K562 (cell line): ENCODE results near the gene CARD14. TPM values are rescaled to one million over a fixed set of nuclear protein-coding genes. Genes with fewer than 3 reads are reported as not detected.

Experiments used
- ATAC-seq: fragments of 200-7000 bp; cut with Tn5 transposase; 3 replicates; pipeline ENCODE4 v1.9.1; 2020; ENCODE audit warnings: moderate library complexity
- BruUV-seq: library from RNA; stranded (reverse); fragments of 400-500 nt; replicated peaks from 2 replicates; lab custom pipeline; 2021; lab: Mats Ljungman, UMichigan
- CTCF ChIA-PET: fragments of 300-600 bp; formaldehyde crosslinking; extraction: SDS; loops from one replicate; lab custom pipeline; 2021; ENCODE audit warnings: low intra/inter-chr PET ratio; lab: Yijun Ruan, JAX
- POLR2A ChIA-PET: fragments of 300-600, 350-650 bp; sonication (Branson Sonifier 250); formaldehyde crosslinking; extraction: SDS; loops from one replicate; lab custom pipeline; 2021; ENCODE audit warnings: antibody characterized with exemption, inconsistent platforms; lab: Yijun Ruan, JAX
- DNase-seq, 4 experiments: peaks; one replicate each; pipeline versions ENCODE4 v3.0.0 to v3.0.0-alpha.2; 2011 to 2018; ENCODE audit warnings: low spot score in 3 of 4, mixed read lengths in 3 of 4; ENCODE audit errors: extremely low read depth in 1 of 4
- FAIRE-seq: peaks from 2 replicates; lab custom pipeline; 2011; peaks lifted over from hg19 to GRCh38; lab: Jason Lieb, UNC
- H2AFZ ChIP-seq: 2 replicates; pipeline ENCODE4 v1.6.0; 2011; ENCODE audit warnings: low read depth, low read length, control low read depth, inconsistent platforms
- H3K27ac ChIP-seq: fragments of 200-600 bp; 3 replicates; pipeline ENCODE4 v1.8.0; 2011; ENCODE audit warnings: low read depth, mild to moderate bottlenecking, control low read depth, inconsistent platforms, low read length, moderate library complexity, mixed read lengths; ENCODE audit errors: extremely low read depth
- H3K27me3 ChIP-seq, 2 experiments: fragments of 300-600 bp in 1 of 2; 2 replicates in 1 of 2; 3 replicates in 1 of 2; pipeline versions ENCODE4 v1.6.0 to v1.8.0; 2011; ENCODE audit warnings: inconsistent platforms in 2 of 2, low read length in 2 of 2, mild to moderate bottlenecking in 1 of 2, mixed read lengths in 1 of 2, moderate library complexity in 1 of 2; ENCODE audit not compliant: control insufficient read depth in 2 of 2, insufficient read depth in 2 of 2
- H3K36me3 ChIP-seq: fragments of 300-600 bp; 3 replicates; pipeline ENCODE4 v1.8.0; 2011; ENCODE audit warnings: mild to moderate bottlenecking, low read length, inconsistent platforms; ENCODE audit not compliant: control insufficient read depth, insufficient read depth
- H3K4me1 ChIP-seq, 2 experiments: fragments of 200-600 bp in 1 of 2; replicated peaks in 1 of 2; 2 replicates in 1 of 2; 3 replicates in 1 of 2; pipeline versions ENCODE4 v1.5.1 to v1.8.0; 2011; ENCODE audit warnings: inconsistent platforms in 2 of 2, low read length in 2 of 2, mild to moderate bottlenecking in 1 of 2, mixed read lengths in 1 of 2, moderate library complexity in 1 of 2; ENCODE audit not compliant: control insufficient read depth in 2 of 2, insufficient read depth in 2 of 2
- H3K4me2 ChIP-seq: 2 replicates; pipeline ENCODE4 v1.6.1; 2011; ENCODE audit warnings: low read length, control low read depth, inconsistent platforms, mixed read lengths; ENCODE audit not compliant: insufficient read depth
- H3K4me3 ChIP-seq: fragments of 200-600 bp; sonication (generic), shearing (Covaris generic); 2 replicates; pipeline ENCODE4 v1.5.1; 2016; ENCODE audit warnings: control low read depth, inconsistent platforms
- H3K79me2 ChIP-seq: fragments of 200-600 bp; 3 replicates; pipeline ENCODE4 v1.8.0; 2011; ENCODE audit warnings: low read length, inconsistent platforms; ENCODE audit not compliant: control insufficient read depth, insufficient read depth
- H3K9ac ChIP-seq, 2 experiments: 2 replicates each; pipeline versions ENCODE4 v1.6.0 to v1.6.1; 2011; ENCODE audit warnings: low read depth in 2 of 2, low read length in 2 of 2, control low read depth in 1 of 2, inconsistent platforms in 1 of 2, mild to moderate bottlenecking in 1 of 2, mixed read lengths in 1 of 2; ENCODE audit not compliant: insufficient read depth in 1 of 2
- H3K9me1 ChIP-seq: one replicate; pipeline ENCODE4 v1.6.0; 2011; ENCODE audit warnings: inconsistent platforms, mild to moderate bottlenecking, low read length, moderate library complexity; ENCODE audit not compliant: control insufficient read depth, insufficient read depth
- H3K9me3 ChIP-seq: replicated peaks from 2 replicates; pipeline ENCODE4 v1.5.1; 2011; ENCODE audit warnings: low read depth, low read length, inconsistent platforms; ENCODE audit not compliant: control insufficient read depth, insufficient read depth
- H4K20me1 ChIP-seq: replicated peaks from 2 replicates; pipeline ENCODE4 v1.6.1; 2011; ENCODE audit warnings: low read length, inconsistent platforms, mixed read lengths; ENCODE audit not compliant: control insufficient read depth, insufficient read depth
- ARID4B ChIP-seq: sonication (generic); formaldehyde crosslinking; IDR thresholded peaks from 2 replicates; pipeline ENCODE4 v1.8.0; 2022; ENCODE audit warnings: mild to moderate bottlenecking, missing genetic modification reagents
- FOSL1 ChIP-seq: fragments of 200-800 bp; sonication (Bioruptor generic); conservative IDR thresholded peaks from 2 replicates; pipeline ENCODE4 v1.6.1; 2016; ENCODE audit warnings: missing genetic modification characterization, missing compliant biosample characterization
- PHF20 ChIP-seq: fragments of 450-650 bp; IDR thresholded peaks from 2 replicates; pipeline ENCODE4 v1.6.1; 2018; ENCODE audit not compliant: partially characterized antibody
- RBFOX2 ChIP-seq: fragments of 200-400 bp; formaldehyde crosslinking; IDR thresholded peaks from 2 replicates; pipeline ENCODE4 v1.6.1; 2017; ENCODE audit warnings: low read depth, mild to moderate bottlenecking, low read length, moderate library complexity
- RBM34 ChIP-seq: fragments of 200-400 bp; formaldehyde crosslinking; IDR thresholded peaks from 2 replicates; pipeline ENCODE4 v1.6.1; 2018; ENCODE audit warnings: low read length, borderline replicate concordance; ENCODE audit not compliant: insufficient read depth
- SIN3A ChIP-seq, 2 experiments: fragments of 150-350 bp in 1 of 2; IDR thresholded peaks; 2 replicates each; pipeline ENCODE4 v1.6.1; 2011 to 2016; ENCODE audit warnings: borderline replicate concordance in 2 of 2, low read depth in 2 of 2, low read length in 2 of 2, mild to moderate bottlenecking in 2 of 2, moderate library complexity in 2 of 2; ENCODE audit not compliant: control insufficient read depth in 1 of 2
- TEAD1 ChIP-seq, 2 experiments: fragments of 450-650 bp in 1 of 2; sonication (generic) in 1 of 2; formaldehyde crosslinking; IDR thresholded peaks; 2 replicates each; pipeline versions ENCODE4 v1.4.0 to v1.8.0; 2020 to 2022; ENCODE audit warnings: mild to moderate bottlenecking in 2 of 2, missing genetic modification reagents in 1 of 2
- WGBS: fragments of 100-300 bp; shearing (Covaris generic); methylation state at CpG from one replicate; pipeline ENCODE4 v1.1.6; 2016; ENCODE audit warnings: low coverage, mixed read lengths; ENCODE audit not compliant: insufficient coverage; ENCODE audit errors: missing lambda C conversion rate; 5-methylcytosine and 5-hydroxymethylcytosine counted together
- in situ Hi-C: fragments of 300-500 bp; cut with MboI; formaldehyde crosslinking; loops from 4 replicates; pipeline ENCODE4 v1.15.0; 2018; ENCODE audit warnings: inconsistent platforms, mixed read lengths
- intact Hi-C: fragments of 100-400 bp; cut with micrococcal nuclease; formaldehyde crosslinking; loops from 2 replicates; pipeline ENCODE4 v1.14.2; 2022
- polyA plus RNA-seq, 8 experiments: library from polyadenylated mRNA; depleted of rRNA in 4 of 8; stranded (reverse) in 5 of 8; unstranded in 3 of 8; fragments of >200 nt; fragmentation: Nextera tagmentation in 2 of 8; fragmentation: Illumina TruSeq in 1 of 8; extraction: Ambion mirVana in 2 of 8; extraction: Trizol in 1 of 8; gene quantifications; 2 replicates each; pipeline versions ENCODE4 v1.2.1 to v1.2.3, GENCODE V29; 2011 to 2014; ENCODE audit warnings: inconsistent platforms in 1 of 8, missing spikeins in 1 of 8
- total RNA-seq, 7 experiments: library from RNA; depleted of rRNA in 6 of 7; stranded (reverse); fragments of >200 nt in 6 of 7; fragmentation: Illumina TruSeq in 2 of 7; extraction: Trizol in 2 of 7; gene quantifications; 2 replicates each; pipeline versions ENCODE4 v1.2.1 to v1.2.3, GENCODE V29; 2011 to 2021; ENCODE audit warnings: low replicate concordance in 1 of 7

The CARD14 gene
- total and polyA plus RNA-seq, 9 of the 15 experiments (the other 6 are each of a cell fraction or from before 2014, with no cell fraction given), result not detected

GRCh38 chr17:80145076-80146075, 24.5 kb upstream of the CARD14 start (continued):
- TF ChIP-seq TEAD1 (CRISPR knock-in tag; IDR thresholded peaks at IDR 0.05) (no peak), RBFOX2 (peak; percentile 54; the same call in 1 of the 2 replicates)

GRCh38 chr17:80146121-80147034, 23.5 kb upstream of the CARD14 start:
- no peaks in the 10 kb centered on the region for H3K9me3 ChIP-seq
- H3K9ac ChIP-seq, result peak overlapping the region; percentile 90 to 99
- H3K9me1 ChIP-seq, result no peaks in the 10 kb centered on the region
- CTCF ChIA-PET, result interaction anchor here (0.6 kb wide), 1 partner anchor 281 kb away, joined by 3 read pairs; no protein-coding TSS in a partner anchor
- POLR2A ChIA-PET, result interaction anchor here (0.6 to 5.6 kb wide), 16 partner anchors 8 to 1616 kb away, joined by 3 to 38 read pairs (median 4); partner anchors contain the start of gene GAA
- FAIRE-seq (no peak), DNase-seq (peak; percentile 22 to 69 (median 50)), ATAC-seq (peak; percentile 26)
- H3K4me2 ChIP-seq, result peak overlapping the region; percentile 83
- peaks cover 13% of the 10 kb centered on the region for H4K20me1 ChIP-seq
- H3K36me3 ChIP-seq, result peaks cover 43% of the 10 kb centered on the region
- H3K27me3 ChIP-seq, result no peaks in the 10 kb centered on the region
- 1% methylated on average over 24 of the region's 69 CpGs for WGBS
- in situ Hi-C loops, result no loop called here
- H3K27ac ChIP-seq, result peak overlapping the region; percentile 86
- no TSS peak for BruUV-seq
- H3K79me2 ChIP-seq, result peaks cover 55% of the 10 kb centered on the region
- peaks cover 12 to 13% of the 10 kb centered on the region in 2 experiments; a peak in 4 of 5 replicates for H3K4me1 ChIP-seq
- intact Hi-C loops, result no loop called here
- peak overlapping the region; percentile 95 for H3K4me3 ChIP-seq
- peak overlapping the region; percentile 81 for H2AFZ ChIP-seq
- no peak for TF ChIP-seq FOSL1 (tag)
- peak; percentile 45 for TF ChIP-seq PHF20
- peak; percentile 8 to 32; a peak in 1 of 4 replicates for TF ChIP-seq SIN3A (IDR thresholded peaks at IDR 0.05; ENCODE audit: borderline replicate concordance in 2 of 2, control insufficient read depth in 1 of 2, low read depth in 2 of 2, low read length in 2 of 2)
- no peak for TF ChIP-seq RBM34
- TF ChIP-seq ARID4B (CRISPR knock-in tag), result peak; percentile 93; the same call in 1 of the 2 replicates
